Activated CD4-positive, alpha-beta T cell treated with anti-CD3 and anti-CD28 coated beads for 1 hour (primary cell): ENCODE results near the gene GOLGA3.
"Not testable (repeated sequence)": the region's sequence is repeated elsewhere in the genome, so short reads cannot be mapped to it uniquely, and the experiment has no call there.

Source experiments
- DNase-seq: peaks from one replicate; pipeline ENCODE4 v3.0.0-alpha.2; 2020

Gene GOLGA3

GRCh38 chr12:132813443-132813842 is 15.2 kb downstream of the GOLGA3 start:
- DNase-seq = no peak

- DNase-seq = no peak
These were observed 15.9 kb downstream of the GOLGA3 start for GRCh38 chr12:132812631-132813305.

- DNase-seq = not testable (repeated sequence)
These were observed 19.3 kb downstream of the GOLGA3 start for GRCh38 chr12:132809391-132809790.

GRCh38 chr12:132807295-132808092 is 21.2 kb downstream of the GOLGA3 start:
- DNase-seq = no peak

GRCh38 chr12:132806857-132807256 is 21.8 kb downstream of the GOLGA3 start:
- DNase-seq = no peak

- DNase-seq = no peak
These were observed 24.2 kb downstream of the GOLGA3 start for GRCh38 chr12:132804426-132804861.

GRCh38 chr12:132803888-132804287 is 24.8 kb downstream of the GOLGA3 start:
- no peak for DNase-seq

- DNase-seq = no peak
These were observed 25.5 kb downstream of the GOLGA3 start for GRCh38 chr12:132803125-132803524.

- DNase-seq = no peak
These were observed 26.9 kb downstream of the GOLGA3 start for GRCh38 chr12:132801741-132802140.

- no peak for DNase-seq
These were observed 29.8 kb downstream of the GOLGA3 start for GRCh38 chr12:132798836-132799235.

- DNase-seq = no peak
These were observed 30.7 kb downstream of the GOLGA3 start for GRCh38 chr12:132797820-132798570.

- no peak for DNase-seq
These were observed 32.8 kb downstream of the GOLGA3 start for GRCh38 chr12:132795847-132796246.

GRCh38 chr12:132791940-132792339 is 36.7 kb downstream of the GOLGA3 start:
- not testable (repeated sequence) for DNase-seq

GRCh38 chr12:132789099-132789471 is 39.6 kb downstream of the GOLGA3 start:
- DNase-seq = no peak

GRCh38 chr12:132788375-132789098 is 40.1 kb downstream of the GOLGA3 start:
- no peak for DNase-seq

- no peak for DNase-seq
These were observed 40.8 kb downstream of the GOLGA3 start for GRCh38 chr12:132787877-132788276.

- DNase-seq = no peak
These were observed 42.5 kb downstream of the GOLGA3 start for GRCh38 chr12:132786192-132786591.

- DNase-seq = no peak
These were observed 44.1 kb downstream of the GOLGA3 start for GRCh38 chr12:132784580-132784979.

GRCh38 chr12:132783917-132784531 is 44.6 kb downstream of the GOLGA3 start:
- no peak for DNase-seq

- DNase-seq = no peak
These were observed 46.7 kb downstream of the GOLGA3 start for GRCh38 chr12:132781938-132782337.

GRCh38 chr12:132779781-132780353 is 48.8 kb downstream of the GOLGA3 start:
- no peak for DNase-seq

GRCh38 chr12:132777614-132778013 is 51.1 kb downstream of the GOLGA3 start:
- DNase-seq = no peak
